Renal cortical epithelial cell (primary cell): ENCODE data around the gene GNG13. TPM values are rescaled to one million over a fixed set of nuclear protein-coding genes. Genes with fewer than 3 reads are reported as not detected.
"Not testable (repeated sequence)": the region's sequence is repeated elsewhere in the genome, so short reads cannot be mapped to it uniquely, and the experiment has no call there.

Source experiments
- DNase-seq: peaks from one replicate; pipeline ENCODE4 v3.0.0-alpha.2; 2011; ENCODE audit warnings: low read depth
- total RNA-seq: library from RNA; depleted of rRNA; stranded (reverse); fragments of >200 nt; gene quantifications from 2 replicates; pipeline ENCODE4 v1.2.3, GENCODE V29; 2014

The GNG13 gene, protein sequence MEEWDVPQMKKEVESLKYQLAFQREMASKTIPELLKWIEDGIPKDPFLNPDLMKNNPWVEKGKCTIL
- total RNA-seq, result not detected in 2 replicates

DNA sequence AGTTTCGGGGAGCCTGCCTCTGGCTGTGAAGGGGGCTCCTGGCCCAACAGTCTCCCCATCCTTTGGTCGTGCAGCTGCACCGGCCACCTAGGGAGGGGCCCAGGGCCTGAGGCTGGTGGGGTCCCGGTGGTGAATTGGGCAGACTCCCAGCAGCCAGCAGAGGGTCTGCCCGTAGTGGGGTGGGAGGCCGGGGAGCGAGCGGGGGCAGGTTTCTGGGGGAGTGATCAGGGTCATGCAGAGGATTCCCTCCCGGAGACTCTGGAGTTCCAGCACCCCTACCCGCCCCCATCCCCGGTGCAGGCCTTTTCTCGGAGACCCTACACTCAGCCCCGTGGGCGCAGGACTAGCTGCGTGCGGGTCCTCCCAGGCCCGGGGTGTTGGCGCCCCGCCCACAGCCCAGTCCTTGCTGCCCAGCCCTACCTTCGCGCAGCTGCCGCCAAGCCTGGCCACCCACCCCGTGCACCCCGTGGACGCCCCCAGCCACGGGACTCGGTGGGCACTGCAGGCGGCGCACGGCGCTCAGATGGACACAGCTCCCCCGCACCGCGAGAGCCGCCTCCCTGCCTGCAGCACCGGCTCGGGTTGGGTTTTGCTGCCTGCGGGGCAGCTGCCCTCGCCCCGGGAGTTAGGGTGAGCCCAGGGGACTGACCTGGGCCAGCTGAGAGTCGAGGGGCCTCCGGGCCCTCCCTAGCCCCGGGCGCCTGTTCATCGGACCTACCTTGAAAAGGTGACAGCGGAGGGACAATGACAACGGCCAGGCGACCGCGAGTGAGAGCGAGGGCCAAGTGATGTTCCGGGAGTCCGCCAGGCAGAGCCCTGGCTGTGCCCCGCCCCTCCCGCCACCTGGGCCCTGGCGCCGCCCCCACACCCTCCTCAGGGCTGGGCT lies at the start of gene GNG13:
Gene GNG13 (minus strand): TSS at position 787 of the 886 bp plus-strand sequence. CDS start 1,657 bp downstream, outside the sequence.
- no peak for DNase-seq

- DNase-seq, result no peak
Observed at GRCh38 chr16:848510-849253, 48.1 kb upstream of the GNG13 start.

DNA sequence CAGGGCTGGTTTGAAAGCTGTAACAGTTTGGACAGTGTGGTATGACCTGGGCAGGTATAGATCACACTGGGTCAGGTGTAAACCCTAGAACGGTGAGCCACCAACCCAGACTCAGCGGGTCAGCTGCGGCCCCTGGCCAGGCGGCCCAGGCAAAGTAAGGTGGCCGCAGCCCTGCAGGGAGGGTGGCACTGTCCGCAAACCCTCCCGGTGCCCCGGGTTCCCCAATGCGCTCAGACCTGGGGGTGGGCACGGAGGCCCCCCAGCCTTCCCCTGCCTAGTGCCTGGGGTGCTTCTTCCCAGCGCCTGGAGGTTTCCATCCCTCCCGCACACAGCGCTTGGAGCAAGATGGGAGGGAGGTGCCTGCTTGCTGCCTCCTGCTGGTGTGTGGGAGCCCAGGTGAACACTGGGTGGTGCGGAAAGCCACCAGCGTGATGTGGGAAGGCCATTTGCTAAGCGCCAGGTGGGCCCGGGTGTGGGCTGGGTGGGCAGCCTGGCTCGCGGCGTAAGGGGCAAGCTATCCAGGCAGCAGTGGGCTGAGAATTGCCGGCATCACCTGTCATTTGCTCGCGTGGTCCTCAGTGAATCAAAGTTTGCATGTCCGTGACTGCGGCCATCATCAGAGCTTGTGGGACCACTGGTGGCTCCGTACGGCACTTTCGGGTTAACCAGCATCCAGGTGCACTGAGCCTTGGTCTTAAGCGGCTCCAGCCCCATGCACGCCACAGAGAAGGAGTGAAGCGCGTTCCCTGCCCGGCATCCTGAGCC lies 47.3 kb upstream of the GNG13 start:
- DNase-seq, result no peak

DNA sequence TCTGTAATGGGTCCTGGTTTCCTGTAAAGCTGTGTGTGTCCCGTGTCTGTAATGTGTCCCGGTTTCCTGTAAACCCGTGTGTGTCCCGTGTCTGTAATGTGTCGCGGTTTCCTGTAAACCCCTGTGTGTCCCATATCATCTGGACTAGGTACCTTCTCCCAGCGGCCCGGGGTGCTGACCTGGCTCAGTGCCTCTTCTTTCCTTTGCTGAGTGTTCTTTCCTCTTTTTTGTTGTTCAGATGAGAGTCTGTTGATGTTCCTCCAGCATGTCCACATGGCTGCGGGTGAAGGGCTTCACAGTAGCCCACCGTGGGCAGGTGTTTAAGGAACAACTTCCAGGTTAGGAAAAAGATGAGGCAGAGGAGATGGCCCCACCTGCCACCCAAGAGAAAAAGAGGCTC lies 46.6 kb upstream of the GNG13 start:
- DNase-seq, result no peak

DNA sequence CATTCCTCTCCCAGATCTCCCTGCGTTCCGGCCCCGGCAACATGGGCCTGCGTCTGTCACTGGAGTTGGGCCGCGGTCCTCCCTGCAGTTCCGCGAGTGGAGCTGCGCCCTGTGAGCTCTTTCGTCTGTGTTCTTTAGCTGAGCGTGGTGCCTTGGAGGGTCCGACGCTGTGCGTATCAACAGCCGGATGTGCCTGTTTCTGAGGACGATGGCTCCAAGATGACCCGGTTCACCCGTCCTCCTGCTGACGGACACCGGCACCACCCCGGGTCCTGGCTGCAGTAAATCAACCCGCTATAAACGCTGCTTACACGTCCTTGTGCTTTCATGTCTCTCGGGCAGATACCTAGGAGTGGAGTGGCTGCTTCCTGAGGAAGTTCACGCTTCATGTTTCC lies 44.8 kb upstream of the GNG13 start:
- DNase-seq, result no peak

DNA sequence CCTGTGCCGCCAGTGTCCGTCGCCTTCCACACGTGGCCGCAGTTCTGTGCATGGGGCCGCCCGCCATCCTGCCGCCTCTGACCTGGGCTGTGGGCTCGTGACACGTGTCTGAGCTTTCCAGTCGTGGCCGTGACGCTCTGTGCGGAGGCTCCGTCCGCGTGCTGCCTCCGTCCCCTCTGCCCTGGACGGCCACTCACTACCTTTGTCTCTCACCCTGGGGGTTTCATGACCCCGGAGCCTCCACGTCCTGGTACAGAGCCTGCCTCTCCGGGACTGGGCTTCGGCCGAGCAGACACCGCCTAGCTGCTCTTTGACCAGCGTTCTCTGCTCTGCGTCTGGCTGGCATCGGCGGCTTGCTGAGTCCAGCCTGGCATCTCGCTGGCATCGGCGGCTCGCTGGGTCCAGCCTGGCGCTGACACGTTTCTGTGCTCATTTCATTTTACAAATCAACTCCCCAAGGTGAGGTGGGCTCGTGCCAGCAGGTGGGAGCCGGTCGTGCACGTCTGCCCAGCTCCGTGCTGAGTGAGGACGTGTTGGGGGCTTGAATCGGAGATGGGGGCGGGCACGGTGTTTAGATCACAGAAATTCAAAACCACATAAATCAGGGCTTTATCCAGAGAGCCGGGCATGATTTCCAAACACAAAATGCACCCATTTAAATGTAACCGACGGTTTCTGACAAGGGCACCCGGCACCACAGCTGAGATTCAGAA lies 44.3 kb upstream of the GNG13 start:
- no peak for DNase-seq

GRCh38 chr16:843771-844170 lies 43.2 kb upstream of the GNG13 start:
- no peak for DNase-seq

DNA sequence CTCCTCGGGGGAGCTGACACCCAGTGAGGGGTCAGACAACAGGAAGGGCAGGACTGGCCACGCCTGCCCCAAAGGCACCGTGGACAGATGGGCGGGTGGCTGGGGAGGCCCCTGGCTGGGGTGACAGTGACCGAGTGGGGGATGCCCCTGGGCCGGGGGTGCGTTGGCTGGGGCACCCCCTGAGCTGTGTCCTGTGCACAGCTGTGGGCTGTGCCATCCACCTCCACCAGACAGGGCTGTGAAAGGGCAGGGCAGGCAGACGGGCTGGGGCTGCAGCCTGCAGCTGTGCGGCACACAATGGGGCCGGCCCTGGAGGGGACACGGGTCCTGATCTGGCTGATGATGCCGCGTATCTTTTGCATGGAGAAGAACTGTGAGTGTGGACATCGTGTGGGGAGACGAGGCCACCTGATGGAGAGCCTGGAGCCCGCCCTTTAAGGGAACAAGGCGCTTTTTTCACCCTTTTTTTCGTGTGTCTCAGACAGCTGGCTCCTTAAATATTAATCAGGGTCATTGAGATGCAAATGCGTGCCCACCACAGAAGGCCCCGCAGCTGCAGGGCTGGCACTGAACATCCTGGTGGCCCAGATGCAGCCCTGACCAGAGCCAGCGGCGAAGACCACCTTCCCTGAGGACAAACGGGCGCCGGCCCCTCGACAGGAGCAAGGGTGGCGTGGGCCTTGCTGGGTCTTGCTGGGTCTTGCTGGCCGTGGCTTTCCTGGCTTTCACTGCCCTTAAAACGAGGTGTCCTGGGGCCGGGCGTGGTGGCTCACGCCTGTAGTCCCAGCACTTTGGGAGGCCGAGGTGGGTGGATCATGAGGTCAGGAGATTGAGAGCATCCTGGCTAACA lies 42.4 kb upstream of the GNG13 start:
- no peak for DNase-seq

GRCh38 chr16:842061-842476 lies 41.5 kb upstream of the GNG13 start:
- no peak for DNase-seq

- no peak for DNase-seq
Observed at GRCh38 chr16:841455-842060, 41.0 kb upstream of the GNG13 start.

DNA sequence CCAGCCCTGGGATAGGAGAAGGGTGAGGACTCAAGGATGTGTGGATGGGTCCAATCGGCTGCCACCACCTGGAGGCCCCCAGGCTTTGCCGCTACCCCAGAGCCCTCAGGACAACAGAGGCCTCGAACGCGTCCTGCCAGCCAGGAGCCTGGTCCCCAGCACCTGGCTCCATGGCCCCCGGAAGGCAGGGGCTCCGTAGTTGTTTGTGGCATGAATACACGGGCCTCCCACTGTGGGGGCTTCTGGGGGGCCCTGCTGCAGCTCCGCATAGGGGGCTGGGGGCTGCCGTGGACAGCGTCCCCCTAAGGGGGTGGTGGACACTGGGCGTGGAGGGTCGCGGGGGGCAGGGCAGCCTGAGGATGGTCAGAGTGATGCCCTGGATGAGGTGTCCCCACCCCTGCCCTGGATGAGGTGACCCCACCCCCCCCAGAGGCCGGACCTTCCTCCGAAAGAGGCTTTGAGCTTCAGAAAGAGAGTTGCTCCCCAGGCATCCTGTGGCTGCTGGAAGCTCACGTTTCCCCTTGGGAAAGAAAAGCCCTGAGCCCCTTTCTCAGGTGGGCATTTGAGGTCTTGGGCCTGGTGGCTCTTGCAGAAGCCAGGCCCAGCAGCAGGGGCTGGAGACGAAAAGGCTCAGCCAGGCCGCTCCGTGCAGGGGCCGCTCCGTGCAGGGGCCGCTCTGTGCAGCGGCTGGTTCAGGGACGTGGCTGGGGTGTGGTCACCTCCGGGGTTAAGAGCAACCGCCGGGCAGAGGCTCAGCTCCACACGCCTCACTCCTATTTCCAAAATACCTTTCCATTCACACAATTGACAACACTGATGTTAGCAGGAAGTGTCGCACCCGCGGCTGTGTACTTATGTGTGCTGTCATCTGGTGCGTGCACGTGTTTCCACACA lies 40.3 kb upstream of the GNG13 start:
- no peak for DNase-seq

GRCh38 chr16:839643-840408 lies 39.3 kb upstream of the GNG13 start:
- no peak for DNase-seq

DNA sequence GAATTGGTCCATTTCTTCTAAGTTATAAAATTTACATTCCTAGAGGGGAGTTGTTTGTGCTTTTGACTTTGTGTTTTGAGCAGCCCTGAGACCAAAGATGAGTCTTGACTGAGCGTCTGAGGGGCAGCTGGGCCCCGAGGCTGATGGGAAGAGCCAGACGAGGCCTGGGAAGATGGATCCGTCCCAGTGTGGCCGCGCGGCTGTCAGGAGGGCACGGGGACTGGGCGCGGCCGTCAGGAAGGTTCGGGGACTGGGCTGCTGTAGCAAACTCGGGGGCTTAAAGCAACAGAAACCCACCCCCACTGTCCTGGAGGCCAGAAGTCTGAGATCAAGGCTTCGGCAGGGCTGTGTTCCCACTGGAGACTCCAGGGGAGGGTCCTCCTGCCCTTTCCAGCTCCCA lies 38.2 kb upstream of the GNG13 start:
- DNase-seq, result no peak

DNA sequence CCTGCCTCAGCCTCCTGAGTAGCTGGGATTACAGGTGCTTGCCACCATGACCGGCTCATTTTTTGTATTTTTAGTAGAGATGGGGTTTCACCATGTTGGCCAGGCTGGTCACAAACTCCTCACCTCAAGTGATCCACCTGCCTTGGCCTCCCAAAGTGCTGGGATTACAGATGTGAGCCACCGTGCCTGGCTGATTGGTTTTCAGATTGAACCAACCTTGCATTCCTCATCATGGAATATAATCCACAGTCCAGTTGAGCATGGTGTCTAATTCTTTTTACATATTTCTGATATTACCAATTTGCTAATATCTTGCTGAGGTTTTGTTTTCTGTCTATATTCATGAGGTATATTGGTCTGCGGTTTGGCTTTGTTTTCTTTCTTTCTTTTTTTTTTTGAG lies 36.3 kb upstream of the GNG13 start:
- not testable (repeated sequence) for DNase-seq

- no peak for DNase-seq
Observed at GRCh38 chr16:836221-836620, 35.7 kb upstream of the GNG13 start.

GRCh38 chr16:835373-835772 lies 34.8 kb upstream of the GNG13 start:
- no peak for DNase-seq

DNA sequence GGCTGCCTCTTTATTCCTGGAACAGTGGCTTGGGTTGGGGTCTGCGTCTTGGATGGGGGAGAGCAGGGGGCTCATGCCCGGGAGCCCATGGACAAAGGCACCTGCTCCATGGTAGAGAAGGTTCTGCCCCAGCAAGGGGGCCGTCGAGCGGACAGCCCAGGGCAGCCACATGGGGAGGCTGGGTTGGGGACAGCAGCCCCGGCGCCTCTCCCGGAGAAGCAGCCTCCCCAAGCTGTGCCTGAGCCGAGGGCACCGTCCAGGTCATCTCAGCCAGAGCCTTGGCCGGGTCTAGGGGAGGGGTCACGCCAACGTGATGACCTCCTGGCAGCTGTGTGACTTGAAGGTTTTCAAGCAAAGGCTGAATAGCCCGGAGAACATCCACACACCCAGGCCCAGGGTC lies 32.9 kb upstream of the GNG13 start:
- DNase-seq, result no peak

DNA sequence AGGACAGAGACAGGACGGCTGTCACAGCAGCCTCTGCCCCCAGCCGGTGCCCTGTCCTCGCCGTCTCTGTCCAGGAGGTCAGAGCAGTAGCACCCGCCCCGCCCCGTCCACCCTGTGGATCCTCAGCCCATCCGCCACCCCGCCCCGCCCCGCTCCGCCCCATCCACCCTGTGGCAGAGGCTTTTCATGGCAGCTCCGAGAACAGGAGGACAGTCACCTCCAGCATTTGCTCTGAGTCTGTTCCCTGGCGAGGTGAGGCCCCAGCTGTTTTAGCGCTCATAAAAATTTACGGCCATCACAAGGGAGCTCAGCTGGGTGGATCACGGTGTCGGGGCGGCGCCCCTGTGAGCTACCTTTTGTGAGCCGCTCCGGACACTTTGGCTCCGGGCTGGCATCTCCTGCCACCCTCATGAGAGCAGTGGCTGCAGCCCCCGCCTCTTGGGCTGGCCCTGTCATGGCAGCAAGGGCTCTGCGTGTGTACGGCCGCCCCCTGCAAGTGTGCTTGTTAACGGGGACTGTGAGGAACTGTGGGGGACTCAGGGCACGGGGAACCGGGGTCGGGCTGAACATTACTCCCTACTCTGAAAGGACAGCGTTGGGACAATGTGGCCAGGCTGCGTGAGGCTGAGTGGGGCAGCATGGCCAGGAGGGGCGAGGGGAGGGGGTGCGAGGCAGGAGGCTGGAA lies 32.3 kb upstream of the GNG13 start:
- no peak for DNase-seq
